HG03139 (cell line): ENCODE data around the gene MFSD2A.
"Not testable (repeated sequence)": the region's sequence is repeated elsewhere in the genome, so short reads cannot be mapped to it uniquely, and the experiment has no call there.

Experiments used
- ATAC-seq: cut with Tn5 transposase; IDR thresholded peaks from one replicate; pipeline ENCODE4 v1.9.1; 2021; ENCODE audit not compliant: unreplicated experiment

Gene MFSD2A

DNA sequence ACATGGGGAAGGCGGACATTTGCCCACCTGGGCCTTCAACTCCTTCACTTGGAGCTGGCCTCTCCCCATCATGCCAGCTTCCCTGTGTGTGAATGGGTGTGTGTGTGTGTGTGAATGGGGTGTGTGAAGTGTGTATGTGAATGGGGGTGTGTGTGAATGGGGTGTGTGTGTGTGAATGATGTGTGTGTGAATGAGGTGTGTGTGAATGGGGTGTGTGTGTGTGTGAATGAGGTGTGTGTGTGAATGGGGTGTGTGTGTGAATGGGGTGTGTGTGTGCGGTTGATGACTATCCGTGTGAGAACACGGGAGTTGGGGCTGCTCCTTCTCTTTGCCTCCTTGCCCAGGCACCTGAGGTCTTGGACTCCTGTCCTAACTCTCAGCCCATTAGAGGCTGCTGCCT lies 9.6 kb downstream of the MFSD2A start:
- no peak for ATAC-seq

DNA sequence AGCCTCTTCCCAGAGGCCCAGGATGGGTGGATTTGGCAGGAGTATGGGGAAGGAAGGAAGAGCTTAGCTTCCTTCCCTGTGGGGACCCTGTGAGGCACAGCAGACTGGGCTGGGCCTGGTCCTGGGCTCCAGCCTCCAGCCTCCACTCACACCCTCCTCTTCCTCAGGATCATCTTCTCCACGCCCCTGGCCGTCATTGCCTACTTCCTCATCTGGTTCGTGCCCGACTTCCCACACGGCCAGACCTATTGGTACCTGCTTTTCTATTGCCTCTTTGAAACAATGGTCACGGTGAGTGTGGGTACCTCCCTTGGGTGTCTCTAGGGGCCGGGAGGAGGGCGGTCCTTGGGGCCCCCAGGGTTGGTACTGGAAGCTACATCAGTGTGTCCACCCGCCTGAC lies 10.1 kb downstream of the MFSD2A start:
- ATAC-seq = no peak

GRCh38 chr1:39969048-39969447 lies 14.1 kb downstream of the MFSD2A start:
- ATAC-seq = no peak

GRCh38 chr1:39969531-39970270 lies 14.8 kb downstream of the MFSD2A start:
- ATAC-seq = no peak

- ATAC-seq = no peak
These were observed 15.3 kb downstream of the MFSD2A start for GRCh38 chr1:39970274-39970673.

DNA sequence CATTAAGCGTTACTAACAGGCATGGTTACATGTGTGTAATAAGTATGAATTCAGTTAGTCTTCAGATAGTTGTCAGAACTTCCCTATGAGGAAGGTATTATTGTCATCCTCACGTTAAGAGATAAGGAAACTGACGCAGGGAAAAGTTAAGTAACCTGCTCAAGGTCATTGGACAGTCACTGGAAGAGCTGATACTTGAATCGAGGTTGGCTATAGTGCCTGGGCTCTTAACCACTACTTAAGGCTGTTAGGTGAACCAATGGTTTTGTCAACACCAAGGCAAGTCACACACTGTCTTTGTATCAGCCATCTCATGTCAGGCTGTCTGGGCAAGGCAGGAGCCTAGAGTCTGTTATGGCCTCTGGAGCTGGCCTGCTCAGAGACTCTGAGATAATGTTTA lies 16.2 kb downstream of the MFSD2A start:
- no peak for ATAC-seq

- ATAC-seq = no peak
These were observed 18.7 kb downstream of the MFSD2A start for GRCh38 chr1:39973503-39974135.

DNA sequence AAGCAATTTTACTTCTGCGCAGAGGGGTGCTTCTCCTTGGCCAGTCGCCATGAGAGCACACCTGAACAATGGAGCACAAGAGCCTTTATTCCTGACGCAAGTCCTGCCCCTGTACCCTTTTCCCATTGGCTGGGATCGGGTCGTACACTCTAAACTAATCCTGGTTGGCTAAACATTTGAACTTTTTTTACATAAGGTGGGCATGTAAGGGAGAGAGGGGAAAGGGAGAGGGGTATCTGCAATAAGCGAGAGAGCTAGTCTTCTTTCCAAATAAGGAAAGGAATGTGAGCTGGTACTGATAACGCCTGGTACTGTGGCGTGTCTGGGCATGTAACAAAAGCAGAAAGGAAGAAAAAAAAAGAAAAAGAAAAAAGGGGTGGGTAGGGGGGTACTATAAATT lies 21.8 kb downstream of the MFSD2A start:
- ATAC-seq = no peak

DNA sequence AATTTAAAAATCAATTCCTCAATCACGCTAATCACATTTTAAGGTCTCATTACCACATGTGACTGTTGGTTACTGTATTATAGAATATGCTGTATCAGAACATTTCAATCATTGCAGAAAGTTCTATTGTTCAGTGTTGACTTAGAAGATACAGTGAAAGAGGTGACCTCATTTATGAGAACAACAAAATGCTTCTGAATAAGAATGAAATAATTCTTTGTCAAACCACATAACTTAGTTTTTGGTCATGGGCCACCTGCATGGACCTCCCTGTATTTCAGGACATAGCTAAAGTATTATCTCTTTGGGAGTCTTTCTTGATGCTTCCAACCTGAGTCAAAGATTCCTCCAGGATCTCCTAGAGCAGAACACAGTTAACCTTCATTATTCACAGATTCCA lies 22.3 kb downstream of the MFSD2A start:
- ATAC-seq = no peak

GRCh38 chr1:39979654-39980053 lies 24.7 kb downstream of the MFSD2A start:
- ATAC-seq = no peak

GRCh38 chr1:39980555-39981313 lies 25.8 kb downstream of the MFSD2A start:
- no peak for ATAC-seq

DNA sequence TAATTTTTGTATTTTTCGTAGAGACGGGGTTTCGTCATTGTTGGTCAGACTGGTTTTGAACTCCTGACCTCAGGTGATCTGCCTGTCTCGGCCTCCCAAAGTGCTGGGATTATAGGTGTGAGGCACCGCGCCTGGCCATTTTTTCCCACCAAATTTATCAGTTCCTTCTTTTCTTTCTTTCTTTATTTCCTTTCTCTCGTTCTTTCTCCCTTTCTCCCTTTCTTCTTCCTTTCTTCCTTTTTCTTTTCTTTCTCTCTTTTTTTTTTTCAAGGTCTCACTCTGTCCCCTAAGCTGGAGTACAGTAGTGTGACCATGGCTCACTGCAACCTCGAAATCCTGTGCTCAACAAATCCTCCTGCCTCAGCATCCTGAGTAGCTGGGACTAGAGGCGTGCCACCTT lies 26.4 kb downstream of the MFSD2A start:
- no peak for ATAC-seq

GRCh38 chr1:39981945-39982344 lies 27.0 kb downstream of the MFSD2A start:
- ATAC-seq = no peak

DNA sequence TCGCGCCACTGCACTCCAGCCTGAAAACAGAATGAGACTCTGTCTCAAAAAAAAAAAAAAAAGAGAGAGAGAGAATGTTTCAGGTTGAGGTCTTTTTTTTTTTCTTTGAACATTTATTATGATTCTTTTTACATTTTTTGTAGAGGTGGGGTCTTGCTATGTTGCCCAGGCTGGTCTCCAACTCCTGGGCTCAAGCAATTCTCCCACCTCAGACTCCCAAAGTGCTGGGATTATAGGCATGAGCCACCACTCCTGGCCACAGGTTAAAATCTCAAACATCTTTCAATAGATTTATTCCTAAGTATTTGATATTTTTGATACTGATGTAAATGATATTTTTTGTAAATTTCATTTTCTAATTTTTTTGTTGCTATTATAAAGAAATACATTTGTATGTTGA lies 29.5 kb downstream of the MFSD2A start:
- not testable (repeated sequence) for ATAC-seq

- ATAC-seq = no peak
These were observed 30.0 kb downstream of the MFSD2A start for GRCh38 chr1:39984951-39985350.

- ATAC-seq = no peak
These were observed 32.9 kb downstream of the MFSD2A start for GRCh38 chr1:39987869-39988268.

DNA sequence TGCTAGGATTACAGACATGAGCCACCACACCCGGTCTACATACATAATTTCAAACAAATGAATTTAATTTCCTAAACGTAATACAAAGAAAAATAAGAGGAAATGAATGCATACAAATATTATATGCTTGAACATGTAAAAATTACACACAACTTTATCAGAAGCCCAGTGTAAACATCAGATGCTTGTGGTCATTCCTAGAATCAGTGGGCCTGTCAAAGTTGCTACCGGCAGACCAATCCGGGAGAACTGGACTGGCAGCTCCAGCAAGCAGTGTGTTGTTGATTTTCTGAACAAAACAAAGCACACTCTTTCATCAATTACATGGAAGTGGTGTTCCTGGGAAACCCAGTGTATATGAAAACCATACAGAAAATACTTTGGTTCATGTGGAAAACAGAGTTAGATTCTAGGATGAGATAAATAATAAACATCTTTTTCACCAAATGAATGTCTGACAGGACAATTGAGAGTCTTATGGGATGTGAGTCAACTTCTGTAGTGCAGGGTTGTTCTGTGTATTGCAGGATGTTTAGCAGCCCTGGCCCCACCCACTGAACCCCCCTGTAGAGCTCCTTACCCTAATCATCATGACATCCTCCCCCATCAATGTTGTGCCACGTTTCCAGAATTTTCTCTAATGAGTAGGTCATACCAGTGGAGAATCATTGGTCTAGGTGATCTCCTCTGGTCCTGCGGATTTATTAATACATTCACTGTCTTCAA lies 33.8 kb downstream of the MFSD2A start:
- ATAC-seq = no peak

DNA sequence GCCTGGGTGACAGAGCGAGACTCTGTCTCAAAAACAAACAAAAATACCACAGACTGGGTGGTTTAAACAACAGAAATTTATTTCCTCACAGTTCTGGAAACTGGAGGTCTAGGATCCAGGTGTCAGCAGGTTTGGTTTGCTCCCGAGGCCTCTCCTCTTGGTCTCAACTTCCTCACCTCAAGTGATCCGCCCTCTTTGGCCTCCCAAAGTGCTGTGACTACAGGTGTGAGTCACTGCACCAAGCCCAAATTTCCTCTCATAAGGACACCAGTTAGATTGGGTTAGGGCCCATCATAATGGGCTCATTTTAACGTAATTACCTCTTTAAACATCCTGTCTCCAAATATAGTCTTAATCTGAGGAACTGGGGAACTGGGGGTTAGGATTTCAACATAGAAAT lies 35.5 kb downstream of the MFSD2A start:
- ATAC-seq = no peak

- ATAC-seq = no peak
These were observed 37.3 kb downstream of the MFSD2A start for GRCh38 chr1:39992234-39992633.

GRCh38 chr1:39992888-39993287 lies 37.9 kb downstream of the MFSD2A start:
- ATAC-seq = no peak

DNA sequence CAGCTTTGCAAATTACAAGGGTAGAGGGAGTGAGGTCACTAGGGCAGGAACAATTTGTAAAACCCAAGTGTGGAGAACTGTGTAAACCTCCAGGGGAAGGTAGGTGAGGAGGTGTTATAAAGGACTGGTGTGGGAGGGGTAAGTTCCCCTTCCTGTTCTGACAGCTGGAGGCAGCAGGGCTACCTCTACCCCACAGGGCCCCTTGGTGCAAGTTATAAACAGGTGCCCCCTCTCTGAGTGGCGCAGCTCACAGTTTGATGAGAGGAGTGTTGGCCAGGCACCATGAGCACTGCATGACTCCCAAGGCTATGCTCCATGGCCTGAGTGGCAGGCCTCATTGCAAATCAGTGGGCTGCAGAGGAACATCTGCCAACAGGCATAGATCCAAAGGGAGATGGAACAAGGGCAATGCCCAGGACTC lies 41.0 kb downstream of the MFSD2A start:
- ATAC-seq = peak; percentile 92
